Breast epithelium (tissue), 3 donors: ENCODE results near the gene HLA-DPA1.

Experiments
- POLR2A ChIP-seq: fragments of 450-650 bp; IDR thresholded peaks from one replicate; pipeline ENCODE4 v1.6.1; 2016; ENCODE audit warnings: antibody characterized with exemption, mild to moderate bottlenecking, moderate library complexity
- POLR2AphosphoS5 ChIP-seq, 3 donors: sonication (generic); formaldehyde crosslinking; IDR thresholded peaks; one replicate each; pipeline ENCODE4 v1.6.1; 2017; ENCODE audit warnings: antibody characterized with exemption in 3 of 3

DNA sequence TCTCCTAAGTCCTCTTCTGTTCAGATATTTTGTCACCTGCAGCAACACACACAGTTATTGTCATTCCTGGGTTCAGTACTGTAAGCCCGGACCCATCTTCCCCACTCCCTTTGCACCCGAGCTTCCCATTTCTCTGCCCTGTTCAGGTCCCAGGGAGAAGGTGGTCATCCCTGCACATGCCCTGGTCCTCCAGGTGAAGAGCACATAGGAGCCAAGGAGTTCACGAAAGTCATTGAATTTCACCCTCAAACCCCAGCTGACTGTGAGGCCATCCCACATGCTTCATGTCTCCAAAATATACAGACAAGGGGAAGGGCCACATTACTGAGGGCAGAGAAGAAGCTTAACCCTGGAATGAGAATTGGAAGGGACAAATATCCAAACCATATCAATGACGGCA lies 8.1 kb downstream of the HLA-DPA1 start:
- TF ChIP-seq POLR2AphosphoS5 (IDR thresholded peaks at IDR 0.05) (no peak), POLR2A (no peak)
